K562 (cell line): ENCODE data around the gene OR13J1. TPM values are rescaled to one million over a fixed set of nuclear protein-coding genes. Genes with fewer than 3 reads are reported as not detected.

Source experiments
- ILK ChIP-seq: fragments of 450-650 bp; IDR thresholded peaks from 2 replicates; pipeline ENCODE4 v1.6.1; 2016; ENCODE audit warnings: missing genetic modification characterization, low read depth, mild to moderate bottlenecking, missing compliant biosample characterization, moderate library complexity, borderline replicate concordance
- MBD1 ChIP-seq: fragments of 250-450 bp; sonication (Bioruptor Pico); IDR thresholded peaks from 2 replicates; pipeline ENCODE4 v1.8.0; 2022; ENCODE audit warnings: inconsistent platforms
- RNF2 ChIP-seq: sonication (generic); IDR thresholded peaks from 2 replicates; pipeline ENCODE4 v1.6.1; 2016
- ZMIZ1 ChIP-seq, 2 experiments: fragments of 150-350 bp in 1 of 2; IDR thresholded peaks; 2 replicates each; pipeline ENCODE4 v1.6.1; 2012 to 2016; ENCODE audit warnings: low read depth in 2 of 2, low read length in 2 of 2, mild to moderate bottlenecking in 1 of 2, moderate library complexity in 1 of 2
- ZNF253 ChIP-seq: fragments of 250-450 bp; sonication (Bioruptor Pico); conservative IDR thresholded peaks from 2 replicates; pipeline ENCODE4 v1.6.1; 2021; ENCODE audit warnings: mild to moderate bottlenecking
- polyA plus RNA-seq, 8 experiments: library from polyadenylated mRNA; depleted of rRNA in 4 of 8; stranded (reverse) in 5 of 8; unstranded in 3 of 8; fragments of >200 nt; fragmentation: Nextera tagmentation in 2 of 8; fragmentation: Illumina TruSeq in 1 of 8; extraction: Ambion mirVana in 2 of 8; extraction: Trizol in 1 of 8; gene quantifications; 2 replicates each; pipeline versions ENCODE4 v1.2.1 to v1.2.3, GENCODE V29; 2011 to 2014; ENCODE audit warnings: inconsistent platforms in 1 of 8, missing spikeins in 1 of 8
- total RNA-seq, 7 experiments: library from RNA; depleted of rRNA in 6 of 7; stranded (reverse); fragments of >200 nt in 6 of 7; fragmentation: Illumina TruSeq in 2 of 7; extraction: Trizol in 2 of 7; gene quantifications; 2 replicates each; pipeline versions ENCODE4 v1.2.1 to v1.2.3, GENCODE V29; 2011 to 2021; ENCODE audit warnings: low replicate concordance in 1 of 7

OR13J1 gene
- total and polyA plus RNA-seq, 9 of the 15 experiments (the other 6 are each of a cell fraction or from before 2014, with no cell fraction given): not detected

DNA sequence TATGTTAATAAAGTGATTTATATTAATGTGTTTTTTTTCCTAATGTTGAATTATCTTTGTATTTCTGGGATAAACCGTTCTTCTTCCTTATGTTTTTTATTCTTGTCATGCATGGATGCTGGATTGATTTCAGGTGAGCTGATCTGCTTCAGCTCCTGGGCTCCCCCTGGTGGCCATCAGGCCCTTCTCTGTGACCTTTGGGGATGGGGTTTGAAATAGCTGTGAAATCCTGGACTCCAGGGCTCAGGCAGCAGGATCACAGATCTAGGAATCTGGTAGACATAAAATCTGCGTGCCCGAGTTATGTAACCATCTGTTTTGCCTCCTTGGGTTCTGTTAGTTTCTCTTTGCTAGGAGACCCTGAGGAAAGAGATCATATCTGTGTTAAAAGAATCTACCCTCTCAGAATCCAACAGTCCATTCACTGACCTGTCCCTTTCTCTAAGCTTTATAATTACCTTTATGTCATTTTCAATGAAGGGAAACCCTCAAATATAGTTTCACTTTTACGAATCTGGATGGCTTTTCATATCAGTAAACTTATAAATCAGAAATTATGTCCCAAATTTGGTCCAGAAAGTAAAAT is 12.2 kb upstream of the OR13J1 start (continued):
- TF ChIP-seq ILK (tag): no peak
- TF ChIP-seq ZMIZ1 (IDR thresholded peaks at IDR 0.05; ENCODE audit: low read depth in 2 of 2, low read length in 2 of 2): no peak
- TF ChIP-seq MBD1 (CRISPR knock-in tag): no peak
- TF ChIP-seq ZNF253 (CRISPR knock-in tag): no peak
- no peak for TF ChIP-seq RNF2
